ENCODE results near the gene BCL2L1.

DNA sequence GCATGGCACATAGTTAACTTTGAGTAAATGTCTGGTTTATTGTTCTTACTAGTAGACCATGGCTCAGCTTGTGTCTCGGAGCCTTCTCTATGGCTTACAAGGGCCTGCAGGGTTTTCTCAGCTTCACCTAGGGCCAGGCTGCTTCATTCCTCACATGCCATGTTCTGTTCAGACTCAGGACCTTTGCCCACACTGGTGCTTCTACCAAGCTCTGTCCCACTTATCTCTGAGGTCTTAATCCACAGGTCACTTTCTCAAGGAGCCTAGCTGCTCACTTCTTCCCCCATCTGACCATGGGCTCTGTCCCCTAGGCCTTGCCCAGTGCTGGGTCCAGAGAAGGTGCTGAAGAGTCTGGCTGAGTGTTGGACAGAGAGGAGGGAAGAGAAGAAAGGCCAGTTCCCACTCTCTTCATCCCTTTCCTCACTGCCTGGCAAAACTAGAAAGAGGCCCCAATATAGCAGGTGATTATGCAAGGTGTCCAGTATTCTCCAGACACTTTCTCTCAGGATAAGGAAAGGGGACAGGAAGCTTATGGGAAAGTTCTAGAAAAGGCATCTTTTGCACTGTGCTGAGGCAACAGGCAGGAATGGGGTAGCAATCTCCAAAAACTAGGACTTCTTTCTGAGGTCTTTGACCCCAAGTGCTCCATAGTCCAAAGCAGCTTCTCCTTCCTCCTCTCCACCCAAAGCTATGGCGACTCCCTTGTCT, 45.0 kb downstream of the BCL2L1 start:
- TF ChIP-seq, protein P1, sequence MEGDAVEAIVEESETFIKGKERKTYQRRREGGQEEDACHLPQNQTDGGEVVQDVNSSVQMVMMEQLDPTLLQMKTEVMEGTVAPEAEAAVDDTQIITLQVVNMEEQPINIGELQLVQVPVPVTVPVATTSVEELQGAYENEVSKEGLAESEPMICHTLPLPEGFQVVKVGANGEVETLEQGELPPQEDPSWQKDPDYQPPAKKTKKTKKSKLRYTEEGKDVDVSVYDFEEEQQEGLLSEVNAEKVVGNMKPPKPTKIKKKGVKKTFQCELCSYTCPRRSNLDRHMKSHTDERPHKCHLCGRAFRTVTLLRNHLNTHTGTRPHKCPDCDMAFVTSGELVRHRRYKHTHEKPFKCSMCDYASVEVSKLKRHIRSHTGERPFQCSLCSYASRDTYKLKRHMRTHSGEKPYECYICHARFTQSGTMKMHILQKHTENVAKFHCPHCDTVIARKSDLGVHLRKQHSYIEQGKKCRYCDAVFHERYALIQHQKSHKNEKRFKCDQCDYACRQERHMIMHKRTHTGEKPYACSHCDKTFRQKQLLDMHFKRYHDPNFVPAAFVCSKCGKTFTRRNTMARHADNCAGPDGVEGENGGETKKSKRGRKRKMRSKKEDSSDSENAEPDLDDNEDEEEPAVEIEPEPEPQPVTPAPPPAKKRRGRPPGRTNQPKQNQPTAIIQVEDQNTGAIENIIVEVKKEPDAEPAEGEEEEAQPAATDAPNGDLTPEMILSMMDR (conservative IDR thresholded peaks at IDR 0.05; ENCODE audit: low read depth, low read length), result no peak
- no peak for TF ChIP-seq EZH2 (IDR thresholded peaks at IDR 0.05; ENCODE audit: low read length, unreplicated experiment)

All from PC-3 (cell line).